ENCODE data around the gene DDRGK1.

DDRGK1 gene

GRCh38 chr20:3171391-3172125 lies 32.9 kb downstream of the DDRGK1 start:
- Mint-ChIP-seq H3K9me3 (no peaks in the 10 kb centered on the region), H3K27ac (no peak overlapping the region), H3K36me3 (ENCODE audit: low read depth) (no peaks in the 10 kb centered on the region), H3K4me1 (ENCODE audit: low read depth) (peaks cover 19% of the 10 kb centered on the region), H3K27me3 (peaks cover 47% of the 10 kb centered on the region), H3K4me3 (no peak overlapping the region)

GRCh38 chr20:3168829-3169590 lies 35.5 kb downstream of the DDRGK1 start:
- no peak overlapping the region for H3K4me3 Mint-ChIP-seq
- peaks cover 34% of the 10 kb centered on the region for H3K27me3 Mint-ChIP-seq

GRCh38 chr20:3168079-3168828 lies 36.2 kb downstream of the DDRGK1 start:
- Mint-ChIP-seq H3K4me3 (no peak overlapping the region), H3K27ac (no peak overlapping the region), H3K9me3 (no peaks in the 10 kb centered on the region), H3K4me1 (ENCODE audit: low read depth) (peaks cover 16% of the 10 kb centered on the region), H3K27me3 (peaks cover 32% of the 10 kb centered on the region), H3K36me3 (ENCODE audit: low read depth) (no peaks in the 10 kb centered on the region)

More at GRCh38 chr20:3168829-3169590, 35.5 kb downstream of the DDRGK1 start:
- no peaks in the 10 kb centered on the region for H3K36me3 Mint-ChIP-seq (ENCODE audit: low read depth)
- H3K4me1 Mint-ChIP-seq (ENCODE audit: low read depth), result peaks cover 18% of the 10 kb centered on the region
- H3K27ac Mint-ChIP-seq, result no peak overlapping the region
- H3K9me3 Mint-ChIP-seq, result no peaks in the 10 kb centered on the region

- Mint-ChIP-seq H3K4me3 (no peak overlapping the region), H3K27ac (no peak overlapping the region), H3K27me3 (peaks cover 32% of the 10 kb centered on the region), H3K9me3 (no peaks in the 10 kb centered on the region), H3K36me3 (ENCODE audit: low read depth) (no peaks in the 10 kb centered on the region), H3K4me1 (ENCODE audit: low read depth) (peaks cover 16% of the 10 kb centered on the region)
Observed at GRCh38 chr20:3167738-3168078, 36.8 kb downstream of the DDRGK1 start.

- Mint-ChIP-seq H3K27me3 (peaks cover 25% of the 10 kb centered on the region), H3K4me1 (ENCODE audit: low read depth) (peaks cover 12% of the 10 kb centered on the region), H3K9me3 (no peaks in the 10 kb centered on the region), H3K4me3 (no peak overlapping the region), H3K27ac (no peak overlapping the region), H3K36me3 (ENCODE audit: low read depth) (no peaks in the 10 kb centered on the region)
Observed at GRCh38 chr20:3166913-3167342, 37.6 kb downstream of the DDRGK1 start.

GRCh38 chr20:3166338-3166912 lies 38.1 kb downstream of the DDRGK1 start:
- H3K36me3 Mint-ChIP-seq (ENCODE audit: low read depth), result no peaks in the 10 kb centered on the region
- H3K27ac Mint-ChIP-seq, result no peak overlapping the region
- peaks cover 12% of the 10 kb centered on the region for H3K4me1 Mint-ChIP-seq (ENCODE audit: low read depth)
- peaks cover 23% of the 10 kb centered on the region for H3K27me3 Mint-ChIP-seq
- H3K9me3 Mint-ChIP-seq, result no peaks in the 10 kb centered on the region
- H3K4me3 Mint-ChIP-seq, result no peak overlapping the region

- H3K4me3 Mint-ChIP-seq, result no peak overlapping the region
- H3K27me3 Mint-ChIP-seq, result peaks cover 20% of the 10 kb centered on the region
- H3K4me1 Mint-ChIP-seq (ENCODE audit: low read depth), result peaks cover 12% of the 10 kb centered on the region
- H3K27ac Mint-ChIP-seq, result no peak overlapping the region
- no peaks in the 10 kb centered on the region for H3K9me3 Mint-ChIP-seq
- H3K36me3 Mint-ChIP-seq (ENCODE audit: low read depth), result no peaks in the 10 kb centered on the region
Observed at GRCh38 chr20:3165473-3166337, 38.8 kb downstream of the DDRGK1 start.

- Mint-ChIP-seq H3K36me3 (ENCODE audit: low read depth) (no peaks in the 10 kb centered on the region), H3K9me3 (no peaks in the 10 kb centered on the region), H3K4me3 (no peak overlapping the region), H3K4me1 (ENCODE audit: low read depth) (peaks cover 13% of the 10 kb centered on the region), H3K27ac (no peak overlapping the region), H3K27me3 (peaks cover 19% of the 10 kb centered on the region)
Observed at GRCh38 chr20:3164763-3165410, 39.6 kb downstream of the DDRGK1 start.

- Mint-ChIP-seq H3K27ac (no peak overlapping the region), H3K4me3 (no peak overlapping the region), H3K4me1 (ENCODE audit: low read depth) (peaks cover 15% of the 10 kb centered on the region), H3K27me3 (peaks cover 14% of the 10 kb centered on the region), H3K36me3 (ENCODE audit: low read depth) (peaks cover 3% of the 10 kb centered on the region), H3K9me3 (no peaks in the 10 kb centered on the region)
Observed at GRCh38 chr20:3164043-3164762, 40.3 kb downstream of the DDRGK1 start.

GRCh38 chr20:3163099-3164042 lies 41.1 kb downstream of the DDRGK1 start:
- Mint-ChIP-seq H3K9me3 (no peaks in the 10 kb centered on the region), H3K4me3 (no peak overlapping the region), H3K27ac (no peak overlapping the region), H3K4me1 (ENCODE audit: low read depth) (peaks cover 16% of the 10 kb centered on the region), H3K36me3 (ENCODE audit: low read depth) (peaks cover 4% of the 10 kb centered on the region), H3K27me3 (peaks cover 5% of the 10 kb centered on the region)

- Mint-ChIP-seq H3K27me3 (no peaks in the 10 kb centered on the region), H3K36me3 (ENCODE audit: low read depth) (peaks cover 4% of the 10 kb centered on the region), H3K27ac (no peak overlapping the region), H3K4me3 (no peak overlapping the region), H3K9me3 (no peaks in the 10 kb centered on the region), H3K4me1 (ENCODE audit: low read depth) (peaks cover 22% of the 10 kb centered on the region)
Observed at GRCh38 chr20:3162080-3162611, 42.3 kb downstream of the DDRGK1 start.

- Mint-ChIP-seq H3K36me3 (ENCODE audit: low read depth) (peaks cover 10% of the 10 kb centered on the region), H3K4me1 (ENCODE audit: low read depth) (peaks cover 29% of the 10 kb centered on the region), H3K4me3 (no peak overlapping the region), H3K27me3 (no peaks in the 10 kb centered on the region), H3K9me3 (no peaks in the 10 kb centered on the region), H3K27ac (no peak overlapping the region)
Observed at GRCh38 chr20:3161316-3162079, 43.0 kb downstream of the DDRGK1 start.

All from stimulated activated naive CD8-positive, alpha-beta T cell treated with anti-CD3 and anti-CD28 coated beads, Interleukin-15, Interleukin-2, amounts not matched to agents 100 ng/mL and 50 ng/mL, for 24 hours (primary cell).